GM21423 (cell line): ENCODE measurements around the gene DPEP1.
A peak's percentile ranks its signal among the peaks of the same experiment; 100 is the strongest.

Experiments
- ATAC-seq: cut with Tn5 transposase; IDR thresholded peaks from one replicate; pipeline ENCODE4 v1.9.1; 2021; ENCODE audit warnings: mild to moderate bottlenecking, moderate library complexity; ENCODE audit not compliant: unreplicated experiment

The DPEP1 gene

GRCh38 chr16:89678258-89678657 is 64.8 kb downstream of the DPEP1 start:
- no peak for ATAC-seq

- ATAC-seq = no peak
Measured at GRCh38 chr16:89685916-89686315, 72.5 kb downstream of the DPEP1 start.

GRCh38 chr16:89686520-89687091 is 73.2 kb downstream of the DPEP1 start, which contains the start of gene CDK10:
Gene CDK10 (plus strand): TSS chr16:89686689. CDS start chr16:89686711, 22 bp downstream.
- peak; percentile 80 for ATAC-seq

GRCh38 chr16:89687092-89687940 is 73.9 kb downstream of the DPEP1 start:
- peak; percentile 41 for ATAC-seq
